ENCODE data around the gene DMRTC2.

GRCh38 chr19:41864374-41864773 lies 19.5 kb downstream of the DMRTC2 start:
- TF ChIP-seq CTCF (IDR thresholded peaks at IDR 0.05; ENCODE audit: insufficient read depth, low read length, poor library complexity, severe bottlenecking) (no peak), EZH2phosphoT487 (conservative IDR thresholded peaks at IDR 0.05; ENCODE audit: low read length) (no peak)

Data from SU-DHL-6 (cell line).